H7 (cell line): Measurements from ENCODE around the gene ANKH. TPM values are rescaled to one million over a fixed set of nuclear protein-coding genes. Genes with fewer than 3 reads are reported as not detected.

Source experiments
- DNase-seq: peaks from one replicate; pipeline ENCODE4 v3.0.0; 2012
- H3K27me3 ChIP-seq: 2 replicates; pipeline ENCODE4 v1.6.0; 2011; ENCODE audit warnings: mild to moderate bottlenecking, low read length; ENCODE audit not compliant: control insufficient read depth, insufficient read depth
- H3K36me3 ChIP-seq: replicated peaks from 2 replicates; pipeline ENCODE4 v1.5.1; 2011; ENCODE audit warnings: low read length; ENCODE audit not compliant: control insufficient read depth, insufficient read depth
- H3K4me3 ChIP-seq: 2 replicates; pipeline ENCODE4 v1.5.1; 2011; ENCODE audit warnings: low read depth, mild to moderate bottlenecking, control low read depth, low read length, moderate library complexity; ENCODE audit not compliant: insufficient read depth
- total RNA-seq: library from RNA; depleted of rRNA; stranded (reverse); fragments of >200 nt; shearing (Covaris generic); gene quantifications from 2 replicates; pipeline ENCODE4 v1.2.3, GENCODE V29; 2014

ANKH gene
- total RNA-seq, 1 experiment from 2014 or later: 6.5 TPM

- H3K36me3 ChIP-seq: peaks cover 4% of the 10 kb centered on the region
- H3K27me3 ChIP-seq: no peaks in the 10 kb centered on the region
- no peak overlapping the region for H3K4me3 ChIP-seq
- no peak for DNase-seq
Observed at GRCh38 chr5:14718778-14719177, 152.8 kb downstream of the ANKH start.

DNA sequence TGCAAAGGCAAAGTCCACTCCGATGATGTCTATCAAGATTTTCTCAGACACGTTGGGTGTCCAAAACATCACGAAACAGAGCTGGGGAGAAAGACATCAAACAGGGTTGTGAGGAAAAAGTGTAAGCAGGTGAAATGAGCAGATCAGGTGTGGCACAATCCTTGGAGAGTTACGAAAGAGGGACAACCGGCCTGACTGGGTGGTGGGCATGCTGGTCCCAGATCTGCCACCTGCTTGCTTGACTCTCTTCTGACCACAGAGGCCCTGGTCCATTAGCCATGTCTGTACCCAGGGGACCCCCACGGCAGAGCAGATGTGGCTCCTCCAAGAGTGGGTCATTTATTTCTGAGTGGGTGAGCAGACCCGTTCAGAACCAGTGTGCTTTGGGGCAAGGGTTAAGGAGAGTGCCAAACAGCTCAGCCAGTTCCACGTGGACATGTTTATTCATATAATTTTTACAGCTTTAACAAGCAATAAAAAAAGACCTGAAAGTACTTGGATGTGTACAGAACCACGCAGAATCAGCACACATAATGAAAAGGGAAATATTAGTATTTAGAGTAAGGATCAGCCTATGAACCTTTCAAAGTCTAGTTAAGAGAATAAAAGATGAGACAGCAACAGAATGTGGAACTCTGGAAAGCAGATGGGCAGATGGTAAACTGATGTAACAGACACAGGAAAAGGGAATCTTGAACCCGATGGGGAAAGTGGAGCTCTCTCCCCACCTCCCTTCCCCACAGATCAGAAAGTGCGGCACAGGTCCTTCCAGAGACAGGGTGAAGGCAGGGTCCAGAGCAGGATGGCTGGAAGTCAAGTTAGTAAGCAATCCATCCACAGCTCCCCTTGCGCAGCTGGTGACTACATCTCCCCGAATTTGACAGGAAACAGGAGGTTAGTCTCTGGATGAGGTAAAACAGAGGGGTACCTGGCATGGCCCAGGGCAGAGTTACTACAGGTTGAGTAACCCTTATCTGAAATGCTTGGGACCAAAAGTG lies 154.5 kb downstream of the ANKH start:
- Histone ChIP-seq H3K36me3 (peaks cover 8% of the 10 kb centered on the region), H3K4me3 (no peak overlapping the region), H3K27me3 (no peaks in the 10 kb centered on the region)
- no peak for DNase-seq

DNA sequence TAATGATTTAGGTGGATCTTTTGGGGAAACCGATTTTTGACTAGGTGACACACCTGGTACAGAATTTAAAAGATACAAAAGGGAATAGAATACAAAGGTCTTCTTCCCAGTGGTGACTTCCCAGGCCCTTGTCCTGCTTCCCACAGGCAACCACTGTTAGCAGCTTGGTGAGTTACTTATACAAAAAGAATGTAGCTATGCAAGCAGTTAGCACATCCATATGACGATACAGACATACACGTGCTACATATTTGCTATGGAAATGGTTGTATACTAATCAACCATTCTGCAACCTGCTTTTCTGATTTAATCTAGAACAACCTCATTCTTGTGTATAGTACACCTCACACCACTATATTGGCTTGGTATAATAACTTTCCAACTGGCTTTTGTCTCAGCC lies 156.1 kb downstream of the ANKH start:
- Histone ChIP-seq H3K4me3 (no peak overlapping the region), H3K27me3 (no peaks in the 10 kb centered on the region), H3K36me3 (peaks cover 9% of the 10 kb centered on the region)
- no peak for DNase-seq

GRCh38 chr5:14714706-14715105 lies 156.9 kb downstream of the ANKH start:
- Histone ChIP-seq H3K27me3 (no peaks in the 10 kb centered on the region), H3K36me3 (peaks cover 9% of the 10 kb centered on the region), H3K4me3 (no peak overlapping the region)
- no peak for DNase-seq

DNA sequence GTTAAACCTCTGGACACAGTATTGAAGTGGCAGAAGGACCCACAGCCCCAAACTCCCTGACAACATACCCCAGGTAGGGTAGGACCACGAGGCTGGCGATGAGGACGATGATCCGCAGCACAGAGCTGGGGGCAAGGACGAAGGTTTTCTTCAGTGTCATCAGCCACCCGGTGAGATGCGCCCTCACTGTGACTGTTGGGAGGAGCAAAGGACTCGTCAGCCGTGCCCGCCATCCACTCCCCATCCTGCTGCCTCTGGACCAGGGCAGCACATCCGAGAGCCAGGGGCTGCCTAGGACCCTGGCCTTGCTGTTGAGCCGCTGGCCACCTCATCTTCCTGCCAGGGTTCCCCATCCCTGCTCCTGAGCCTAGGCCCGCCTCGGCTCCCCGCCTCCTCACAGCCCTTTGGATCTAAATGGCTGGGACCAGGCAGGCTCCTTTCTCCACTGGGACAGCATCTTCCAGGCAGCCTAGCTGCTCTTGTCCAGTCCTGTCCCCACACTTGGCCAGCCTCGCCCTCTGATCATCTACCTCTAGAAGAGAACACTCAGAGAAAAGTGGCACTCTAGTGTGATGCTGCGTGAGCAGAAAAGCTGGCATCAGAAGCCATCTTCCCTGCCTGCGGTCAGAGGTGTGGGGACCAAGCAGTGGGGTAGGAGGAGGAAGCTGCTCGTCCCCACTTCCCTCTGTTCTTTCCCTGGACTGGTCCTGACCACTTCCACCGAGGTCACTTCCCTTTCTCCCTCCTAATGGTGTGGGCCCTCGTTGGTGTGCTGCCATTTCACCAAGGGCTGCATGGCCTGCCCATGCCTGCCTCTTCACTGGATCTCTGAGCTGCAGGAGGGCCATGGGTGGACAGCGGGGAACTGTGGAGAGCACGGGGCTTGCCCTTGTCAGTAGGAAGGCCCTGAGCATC lies 157.8 kb downstream of the ANKH start:
- no peaks in the 10 kb centered on the region for H3K27me3 ChIP-seq
- DNase-seq: no peak
- H3K4me3 ChIP-seq: no peak overlapping the region
- H3K36me3 ChIP-seq: peaks cover 9% of the 10 kb centered on the region

DNA sequence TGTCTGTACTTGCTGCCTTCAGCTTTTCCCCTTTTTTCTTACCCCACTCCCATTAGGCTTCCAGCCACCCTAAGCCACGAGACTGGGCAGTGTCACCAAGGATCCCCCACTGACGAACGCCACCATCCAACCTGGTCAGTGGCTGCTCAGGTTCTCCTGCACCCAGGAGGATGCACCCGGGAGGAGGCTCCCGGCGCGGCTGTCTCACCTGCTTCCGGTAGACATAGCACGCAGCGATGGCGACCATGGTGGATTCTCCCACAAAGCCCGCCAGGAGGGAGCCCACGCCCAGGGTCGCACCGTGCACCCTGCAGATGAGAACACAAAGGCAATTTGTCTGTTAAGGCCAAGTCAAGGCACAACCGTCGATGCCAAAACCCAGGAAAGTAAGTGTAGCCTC lies 158.9 kb downstream of the ANKH start:
- H3K4me3 ChIP-seq: no peak overlapping the region
- no peaks in the 10 kb centered on the region for H3K27me3 ChIP-seq
- no peak for DNase-seq
- peaks cover 9% of the 10 kb centered on the region for H3K36me3 ChIP-seq

DNA sequence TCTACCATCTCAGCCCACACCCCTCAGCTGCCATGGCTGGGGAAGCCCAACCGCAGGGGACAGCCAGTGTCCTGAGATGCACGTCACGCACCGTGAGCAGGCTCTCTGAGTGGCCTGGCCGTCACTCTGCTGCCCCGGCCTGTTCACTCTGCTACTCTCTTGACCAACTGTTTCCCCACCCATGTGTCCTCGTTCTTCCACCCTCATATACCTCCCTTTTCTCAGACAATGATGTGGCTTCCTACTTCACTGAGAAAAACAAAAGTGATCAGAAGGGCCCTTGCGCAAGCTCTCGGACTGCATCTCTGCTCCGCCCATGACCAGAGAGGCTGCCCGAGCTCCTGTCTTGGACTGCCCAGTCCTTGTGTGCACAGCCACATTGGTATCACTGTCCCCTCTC lies 159.4 kb downstream of the ANKH start:
- no peak for DNase-seq
- H3K4me3 ChIP-seq: no peak overlapping the region
- no peaks in the 10 kb centered on the region for H3K27me3 ChIP-seq
- H3K36me3 ChIP-seq: peaks cover 9% of the 10 kb centered on the region

DNA sequence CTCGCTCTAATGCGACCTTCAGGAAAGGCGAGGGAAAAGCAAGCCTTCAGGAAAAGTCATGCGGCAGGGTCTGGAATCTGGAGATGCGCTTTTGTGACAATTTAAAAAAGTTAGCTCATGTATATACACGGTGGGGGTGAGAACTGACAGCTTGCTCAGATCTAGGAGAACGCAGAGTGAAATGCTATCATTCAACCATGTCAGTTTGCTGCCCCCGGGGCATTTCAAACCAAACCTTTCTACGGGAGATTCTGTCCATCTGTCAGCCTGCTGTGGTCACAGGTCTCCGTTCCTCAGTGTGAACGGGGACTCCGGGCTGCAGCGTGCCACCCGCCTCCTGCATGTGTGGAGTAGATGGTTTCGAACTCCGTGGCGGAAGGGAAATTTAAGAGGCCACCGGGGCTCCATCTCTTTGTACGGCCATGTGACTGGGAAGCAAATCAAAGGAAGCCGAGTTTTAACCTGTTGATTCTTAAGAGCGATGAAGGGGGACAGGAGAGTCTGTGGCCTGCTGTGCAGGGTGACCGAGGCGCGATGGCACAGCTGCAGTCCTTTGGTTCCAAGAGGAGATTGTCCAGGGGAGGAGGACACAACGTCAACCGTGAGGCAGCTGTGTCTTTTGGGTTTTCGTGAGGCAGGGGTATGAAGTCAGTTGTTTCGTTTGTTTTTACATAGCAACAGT lies 161.1 kb downstream of the ANKH start:
- no peaks in the 10 kb centered on the region for H3K27me3 ChIP-seq
- no peak for DNase-seq
- peaks cover 11% of the 10 kb centered on the region for H3K36me3 ChIP-seq
- no peak overlapping the region for H3K4me3 ChIP-seq

DNA sequence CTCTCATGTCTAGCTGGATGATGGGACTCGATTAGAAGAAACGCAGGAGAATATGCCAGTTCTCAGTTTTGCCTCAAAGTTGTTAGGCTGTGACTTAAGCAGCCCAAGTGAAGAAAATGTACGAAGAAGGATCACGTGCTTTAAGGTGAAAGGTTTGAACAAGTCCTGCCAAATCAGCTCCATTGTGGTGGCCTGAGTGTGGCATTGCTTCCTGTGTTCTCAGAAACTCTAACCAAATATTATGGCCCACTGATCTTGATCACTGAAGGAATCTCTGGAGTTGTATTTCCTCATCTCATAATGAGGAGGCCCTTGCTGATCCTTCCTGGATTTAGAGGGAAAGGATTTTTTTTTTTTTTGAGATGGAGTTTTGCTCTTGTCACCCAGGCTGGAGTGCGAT lies 163.0 kb downstream of the ANKH start:
- Histone ChIP-seq H3K27me3 (no peaks in the 10 kb centered on the region), H3K36me3 (peaks cover 7% of the 10 kb centered on the region), H3K4me3 (no peak overlapping the region)
- DNase-seq: no peak

DNA sequence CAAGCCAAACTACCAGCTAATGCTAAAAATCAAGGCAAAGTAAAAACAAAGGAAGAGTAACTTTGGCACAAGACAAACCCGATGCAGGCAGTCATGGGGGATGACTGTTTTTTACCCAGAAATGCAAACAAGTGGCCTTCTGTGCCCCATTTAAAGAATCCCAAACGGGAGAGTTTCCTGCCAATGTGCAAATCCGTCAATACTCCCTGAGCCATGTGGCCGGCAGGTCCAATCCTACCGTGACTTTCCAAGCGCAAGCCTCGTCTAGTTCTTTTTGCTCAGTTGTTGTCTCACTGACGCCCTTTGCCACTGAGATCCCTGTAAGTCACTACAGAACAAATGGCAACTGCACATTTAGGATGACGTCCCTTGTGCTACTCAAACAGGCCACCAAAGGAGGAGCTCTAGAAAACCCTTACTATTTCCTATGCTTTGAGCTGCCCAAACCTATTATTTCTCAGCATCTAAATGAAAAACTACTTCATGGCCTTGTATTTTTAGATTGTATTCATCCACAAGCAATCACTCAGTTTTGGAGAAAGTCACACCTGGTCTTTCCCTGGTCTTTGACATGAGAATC lies 163.7 kb downstream of the ANKH start:
- peaks cover 7% of the 10 kb centered on the region for H3K36me3 ChIP-seq
- H3K4me3 ChIP-seq: no peak overlapping the region
- H3K27me3 ChIP-seq: no peaks in the 10 kb centered on the region
- no peak for DNase-seq

DNA sequence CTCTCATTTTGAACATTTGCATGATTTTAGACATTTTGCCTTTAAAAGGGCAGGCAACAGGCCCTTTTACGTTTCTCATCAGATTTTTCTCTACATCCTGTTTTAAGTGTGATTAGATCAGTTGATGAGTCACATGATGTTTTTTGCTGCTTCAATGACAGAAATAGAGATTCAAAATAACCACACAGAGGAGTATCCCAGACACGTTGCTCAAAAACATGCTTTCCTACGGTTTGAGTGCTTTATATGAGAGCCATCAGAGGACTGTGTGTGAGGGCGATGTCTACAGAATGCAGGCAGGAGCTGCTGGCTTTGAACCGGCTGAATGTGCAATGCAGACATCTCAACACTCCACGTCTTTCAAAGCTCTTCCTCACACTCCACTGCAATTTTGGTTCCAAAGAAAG lies 165.0 kb downstream of the ANKH start:
- H3K4me3 ChIP-seq: no peak overlapping the region
- no peaks in the 10 kb centered on the region for H3K27me3 ChIP-seq
- DNase-seq: no peak
- H3K36me3 ChIP-seq: peaks cover 2% of the 10 kb centered on the region

DNA sequence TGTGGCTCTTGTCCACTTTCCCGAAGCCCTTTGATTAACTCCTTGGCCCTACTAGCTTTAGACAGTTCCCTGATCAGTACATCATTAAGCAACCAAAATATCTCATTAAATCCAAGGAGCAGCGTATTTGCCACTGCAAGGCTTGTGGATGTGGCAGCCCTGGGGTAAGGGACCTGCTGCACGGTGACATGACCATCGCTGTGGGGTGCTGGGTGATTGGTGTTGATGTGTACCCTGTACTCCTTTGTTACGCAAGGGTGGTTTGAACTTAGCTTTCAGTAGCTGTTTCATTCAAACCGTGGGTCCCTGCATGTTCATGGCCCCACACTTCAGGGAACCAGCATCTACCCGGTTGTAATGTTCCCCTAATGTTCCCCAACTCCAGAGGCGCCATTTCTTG lies 166.0 kb downstream of the ANKH start:
- no peak for DNase-seq
- H3K4me3 ChIP-seq: no peak overlapping the region
- peaks cover 2% of the 10 kb centered on the region for H3K36me3 ChIP-seq
- no peaks in the 10 kb centered on the region for H3K27me3 ChIP-seq

GRCh38 chr5:14702238-14702839 lies 169.2 kb downstream of the ANKH start:
- Histone ChIP-seq H3K4me3 (no peak overlapping the region), H3K36me3 (peaks cover 4% of the 10 kb centered on the region), H3K27me3 (no peaks in the 10 kb centered on the region)
- DNase-seq: no peak

GRCh38 chr5:14701556-14701955 lies 170.0 kb downstream of the ANKH start:
- DNase-seq: no peak
- Histone ChIP-seq H3K4me3 (no peak overlapping the region), H3K27me3 (no peaks in the 10 kb centered on the region), H3K36me3 (peaks cover 2% of the 10 kb centered on the region)
